HepG2 (cell line): Measurements from ENCODE around the gene TDRD3. TPM values are rescaled to one million over a fixed set of nuclear protein-coding genes. Genes with fewer than 3 reads are reported as not detected.

Experiments
- ELF3 ChIP-seq: IDR thresholded peaks from 2 replicates; pipeline ENCODE4 v1.6.1; 2016; ENCODE audit warnings: missing genetic modification reagents, missing compliant biosample characterization
- HOXA3 ChIP-seq: sonication (generic); formaldehyde crosslinking; IDR thresholded peaks from 2 replicates; pipeline ENCODE4 v1.5.0; 2020; ENCODE audit warnings: missing genetic modification reagents
- MED1 ChIP-seq: sonication (generic); formaldehyde crosslinking; IDR thresholded peaks from 2 replicates; pipeline ENCODE4 v1.4.0; 2020; ENCODE audit warnings: missing genetic modification reagents
- MED13 ChIP-seq: sonication (generic); formaldehyde crosslinking; IDR thresholded peaks from 2 replicates; pipeline ENCODE4 v1.5.0; 2020; ENCODE audit warnings: missing genetic modification reagents
- RXRB ChIP-seq: IDR thresholded peaks from 2 replicates; pipeline ENCODE4 v1.6.1; 2016; ENCODE audit warnings: borderline replicate concordance, missing genetic modification reagents, missing compliant biosample characterization
- SP4 ChIP-seq: sonication (generic); formaldehyde crosslinking; IDR thresholded peaks from 2 replicates; pipeline ENCODE4 v1.8.1; 2023; ENCODE audit warnings: mild to moderate bottlenecking, missing genetic modification reagents
- ZBTB20 ChIP-seq: sonication (generic); formaldehyde crosslinking; IDR thresholded peaks from 2 replicates; pipeline ENCODE4 v1.8.1; 2023; ENCODE audit warnings: missing genetic modification reagents, low read depth, mild to moderate bottlenecking, borderline replicate concordance
- ZMYM2 ChIP-seq: sonication (generic); formaldehyde crosslinking; IDR thresholded peaks from 2 replicates; pipeline ENCODE4 v1.8.0; 2022; ENCODE audit warnings: mild to moderate bottlenecking, missing genetic modification reagents
- ZMYM4 ChIP-seq: sonication (generic); formaldehyde crosslinking; IDR thresholded peaks from 2 replicates; pipeline ENCODE4 v1.8.1; 2023; ENCODE audit warnings: mild to moderate bottlenecking, missing genetic modification reagents
- ZNF292 ChIP-seq: sonication (generic); formaldehyde crosslinking; IDR thresholded peaks from 2 replicates; pipeline ENCODE4 v1.8.1; 2022; ENCODE audit warnings: mild to moderate bottlenecking, low read depth, missing genetic modification reagents, borderline replicate concordance
- ZNF329 ChIP-seq: sonication (generic); formaldehyde crosslinking; IDR thresholded peaks from 2 replicates; pipeline ENCODE4 v1.9.0; 2021; ENCODE audit warnings: low read depth, mild to moderate bottlenecking, missing genetic modification reagents
- ZNF34 ChIP-seq: sonication (generic); formaldehyde crosslinking; IDR thresholded peaks from 2 replicates; pipeline ENCODE4 v1.4.0; 2020; ENCODE audit warnings: mild to moderate bottlenecking, missing genetic modification reagents, borderline replicate concordance
- ZNF383 ChIP-seq: sonication (generic); formaldehyde crosslinking; IDR thresholded peaks from 2 replicates; pipeline ENCODE4 v1.4.0; 2020; ENCODE audit warnings: missing genetic modification reagents, mild to moderate bottlenecking, borderline replicate concordance
- ZNF776 ChIP-seq: sonication (generic); formaldehyde crosslinking; IDR thresholded peaks from 2 replicates; pipeline ENCODE4 v1.4.0; 2020; ENCODE audit warnings: mild to moderate bottlenecking, missing genetic modification reagents
- polyA plus RNA-seq, 8 experiments: library from polyadenylated mRNA; depleted of rRNA in 3 of 8; stranded (reverse) in 7 of 8; unstranded in 1 of 8; fragments of >200 nt; fragmentation: Illumina TruSeq in 4 of 8; extraction: Trizol in 4 of 8; gene quantifications; 2 replicates each; pipeline versions ENCODE4 v1.2.1 to v1.2.3, GENCODE V29; 2011 to 2016; ENCODE audit warnings: low read depth in 4 of 8, missing spikeins in 1 of 8, mixed read lengths in 1 of 8; ENCODE audit not compliant: insufficient read depth in 1 of 8
- total RNA-seq, 5 experiments: library from RNA; depleted of rRNA; stranded (reverse); fragments of >200 nt; fragmentation: Illumina TruSeq; extraction: Trizol; gene quantifications; 2 replicates each; pipeline ENCODE4 v1.2.3, GENCODE V29; 2016; ENCODE audit warnings: low read depth in 1 of 5
- TF ChIP-seq, protein P1 (sequence below): IDR thresholded peaks from 2 replicates; pipeline ENCODE4 v1.4.0; 2020; ENCODE audit warnings: mild to moderate bottlenecking, missing genetic modification reagents
- TF ChIP-seq, protein P2 (sequence below): sonication (generic); formaldehyde crosslinking; IDR thresholded peaks from 2 replicates; pipeline ENCODE4 v1.4.0; 2020; ENCODE audit warnings: mild to moderate bottlenecking, missing genetic modification reagents
- TF ChIP-seq, protein P3 (sequence below), 2 experiments: IDR thresholded peaks; 2 replicates each; pipeline ENCODE4 v1.6.1; 2011 to 2012; ENCODE audit warnings: low read length in 2 of 2, borderline replicate concordance in 1 of 2, low read depth in 1 of 2, mild to moderate bottlenecking in 1 of 2, moderate library complexity in 1 of 2
- TF ChIP-seq, protein P4 (sequence below): sonication (generic); formaldehyde crosslinking; IDR thresholded peaks from 2 replicates; pipeline ENCODE4 v1.8.0; 2022; ENCODE audit warnings: missing genetic modification reagents, low read depth, mild to moderate bottlenecking, borderline replicate concordance

Gene TDRD3
- total and polyA plus RNA-seq, 2 of the 13 experiments (the other 11 are each of a cell fraction or from before 2014, with no cell fraction given) = 4.7 to 11.8 TPM

DNA sequence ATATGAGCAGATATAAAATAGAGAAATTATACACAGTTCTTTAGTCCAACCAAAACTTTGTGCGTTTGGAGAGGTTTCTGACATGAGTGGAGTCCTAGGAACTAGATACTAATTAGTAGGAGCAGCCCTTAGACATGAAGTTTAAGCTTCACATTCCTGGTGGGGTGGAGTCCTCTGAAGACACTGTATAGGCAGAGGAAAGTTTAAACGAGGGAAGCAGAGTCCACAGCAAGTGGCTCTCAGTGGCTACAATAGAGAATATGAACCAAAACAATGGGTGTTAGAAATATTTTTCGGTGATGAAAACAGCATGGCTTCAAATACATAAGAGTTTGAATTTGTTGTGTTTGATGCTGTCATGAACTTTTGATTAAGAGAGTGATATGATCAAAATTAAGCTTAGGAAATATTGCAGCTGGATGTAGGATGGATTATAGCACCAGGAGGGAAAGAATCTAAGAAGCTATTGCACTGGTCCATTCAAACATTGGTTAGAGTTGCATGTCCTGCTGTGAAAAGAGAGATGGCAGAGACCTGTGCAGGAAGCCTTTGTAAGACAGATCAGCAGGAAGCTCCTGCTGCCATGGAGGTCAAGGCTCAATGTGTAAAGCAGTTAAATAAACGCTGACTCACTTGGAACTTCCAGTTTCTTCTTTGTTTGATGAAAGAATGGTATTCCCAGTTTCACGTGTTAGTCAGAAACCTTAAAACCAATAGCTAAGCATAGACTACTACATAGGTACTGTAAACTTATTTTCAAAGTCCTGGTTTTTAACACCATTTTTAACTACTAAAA, 175.2 kb downstream of the TDRD3 start (continued):
- TF ChIP-seq ZNF34 = no peak
- TF ChIP-seq, protein P1, sequence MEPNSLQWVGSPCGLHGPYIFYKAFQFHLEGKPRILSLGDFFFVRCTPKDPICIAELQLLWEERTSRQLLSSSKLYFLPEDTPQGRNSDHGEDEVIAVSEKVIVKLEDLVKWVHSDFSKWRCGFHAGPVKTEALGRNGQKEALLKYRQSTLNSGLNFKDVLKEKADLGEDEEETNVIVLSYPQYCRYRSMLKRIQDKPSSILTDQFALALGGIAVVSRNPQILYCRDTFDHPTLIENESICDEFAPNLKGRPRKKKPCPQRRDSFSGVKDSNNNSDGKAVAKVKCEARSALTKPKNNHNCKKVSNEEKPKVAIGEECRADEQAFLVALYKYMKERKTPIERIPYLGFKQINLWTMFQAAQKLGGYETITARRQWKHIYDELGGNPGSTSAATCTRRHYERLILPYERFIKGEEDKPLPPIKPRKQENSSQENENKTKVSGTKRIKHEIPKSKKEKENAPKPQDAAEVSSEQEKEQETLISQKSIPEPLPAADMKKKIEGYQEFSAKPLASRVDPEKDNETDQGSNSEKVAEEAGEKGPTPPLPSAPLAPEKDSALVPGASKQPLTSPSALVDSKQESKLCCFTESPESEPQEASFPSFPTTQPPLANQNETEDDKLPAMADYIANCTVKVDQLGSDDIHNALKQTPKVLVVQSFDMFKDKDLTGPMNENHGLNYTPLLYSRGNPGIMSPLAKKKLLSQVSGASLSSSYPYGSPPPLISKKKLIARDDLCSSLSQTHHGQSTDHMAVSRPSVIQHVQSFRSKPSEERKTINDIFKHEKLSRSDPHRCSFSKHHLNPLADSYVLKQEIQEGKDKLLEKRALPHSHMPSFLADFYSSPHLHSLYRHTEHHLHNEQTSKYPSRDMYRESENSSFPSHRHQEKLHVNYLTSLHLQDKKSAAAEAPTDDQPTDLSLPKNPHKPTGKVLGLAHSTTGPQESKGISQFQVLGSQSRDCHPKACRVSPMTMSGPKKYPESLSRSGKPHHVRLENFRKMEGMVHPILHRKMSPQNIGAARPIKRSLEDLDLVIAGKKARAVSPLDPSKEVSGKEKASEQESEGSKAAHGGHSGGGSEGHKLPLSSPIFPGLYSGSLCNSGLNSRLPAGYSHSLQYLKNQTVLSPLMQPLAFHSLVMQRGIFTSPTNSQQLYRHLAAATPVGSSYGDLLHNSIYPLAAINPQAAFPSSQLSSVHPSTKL (CRISPR knock-in tag) = peak; percentile 90
- TF ChIP-seq MED13 = no peak
- TF ChIP-seq, protein P2, sequence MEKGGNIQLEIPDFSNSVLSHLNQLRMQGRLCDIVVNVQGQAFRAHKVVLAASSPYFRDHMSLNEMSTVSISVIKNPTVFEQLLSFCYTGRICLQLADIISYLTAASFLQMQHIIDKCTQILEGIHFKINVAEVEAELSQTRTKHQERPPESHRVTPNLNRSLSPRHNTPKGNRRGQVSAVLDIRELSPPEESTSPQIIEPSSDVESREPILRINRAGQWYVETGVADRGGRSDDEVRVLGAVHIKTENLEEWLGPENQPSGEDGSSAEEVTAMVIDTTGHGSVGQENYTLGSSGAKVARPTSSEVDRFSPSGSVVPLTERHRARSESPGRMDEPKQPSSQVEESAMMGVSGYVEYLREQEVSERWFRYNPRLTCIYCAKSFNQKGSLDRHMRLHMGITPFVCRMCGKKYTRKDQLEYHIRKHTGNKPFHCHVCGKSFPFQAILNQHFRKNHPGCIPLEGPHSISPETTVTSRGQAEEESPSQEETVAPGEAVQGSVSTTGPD = no peak
- TF ChIP-seq ZNF292 = 0 out of 2 replicates have a peak, but pooled peaks have one; percentile 23
- peak; percentile 85 for TF ChIP-seq ELF3 (CRISPR knock-in tag)
- no peak for TF ChIP-seq ZBTB20
- TF ChIP-seq ZNF383 (CRISPR knock-in tag) = no peak
- no peak for TF ChIP-seq ZNF329 (CRISPR knock-in tag)
- peak; percentile 32; the same call in 1 of the 2 replicates for TF ChIP-seq MED1 (CRISPR knock-in tag)
- TF ChIP-seq HOXA3 (CRISPR knock-in tag) = no peak
- no peak for TF ChIP-seq ZNF776 (CRISPR knock-in tag)
- TF ChIP-seq ZMYM4 = peak; percentile 38; the same call in 1 of the 2 replicates
- TF ChIP-seq SP4 (CRISPR knock-in tag) = no peak
- TF ChIP-seq, protein P3, sequence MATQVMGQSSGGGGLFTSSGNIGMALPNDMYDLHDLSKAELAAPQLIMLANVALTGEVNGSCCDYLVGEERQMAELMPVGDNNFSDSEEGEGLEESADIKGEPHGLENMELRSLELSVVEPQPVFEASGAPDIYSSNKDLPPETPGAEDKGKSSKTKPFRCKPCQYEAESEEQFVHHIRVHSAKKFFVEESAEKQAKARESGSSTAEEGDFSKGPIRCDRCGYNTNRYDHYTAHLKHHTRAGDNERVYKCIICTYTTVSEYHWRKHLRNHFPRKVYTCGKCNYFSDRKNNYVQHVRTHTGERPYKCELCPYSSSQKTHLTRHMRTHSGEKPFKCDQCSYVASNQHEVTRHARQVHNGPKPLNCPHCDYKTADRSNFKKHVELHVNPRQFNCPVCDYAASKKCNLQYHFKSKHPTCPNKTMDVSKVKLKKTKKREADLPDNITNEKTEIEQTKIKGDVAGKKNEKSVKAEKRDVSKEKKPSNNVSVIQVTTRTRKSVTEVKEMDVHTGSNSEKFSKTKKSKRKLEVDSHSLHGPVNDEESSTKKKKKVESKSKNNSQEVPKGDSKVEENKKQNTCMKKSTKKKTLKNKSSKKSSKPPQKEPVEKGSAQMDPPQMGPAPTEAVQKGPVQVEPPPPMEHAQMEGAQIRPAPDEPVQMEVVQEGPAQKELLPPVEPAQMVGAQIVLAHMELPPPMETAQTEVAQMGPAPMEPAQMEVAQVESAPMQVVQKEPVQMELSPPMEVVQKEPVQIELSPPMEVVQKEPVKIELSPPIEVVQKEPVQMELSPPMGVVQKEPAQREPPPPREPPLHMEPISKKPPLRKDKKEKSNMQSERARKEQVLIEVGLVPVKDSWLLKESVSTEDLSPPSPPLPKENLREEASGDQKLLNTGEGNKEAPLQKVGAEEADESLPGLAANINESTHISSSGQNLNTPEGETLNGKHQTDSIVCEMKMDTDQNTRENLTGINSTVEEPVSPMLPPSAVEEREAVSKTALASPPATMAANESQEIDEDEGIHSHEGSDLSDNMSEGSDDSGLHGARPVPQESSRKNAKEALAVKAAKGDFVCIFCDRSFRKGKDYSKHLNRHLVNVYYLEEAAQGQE (IDR thresholded peaks at IDR 0.05; ENCODE audit: borderline replicate concordance in 1 of 2, low read depth in 1 of 2, low read length in 2 of 2) = no peak
- TF ChIP-seq RXRB (CRISPR knock-in tag) = peak; percentile 66
- TF ChIP-seq ZMYM2 (CRISPR knock-in tag) = no peak
- TF ChIP-seq, protein P4, sequence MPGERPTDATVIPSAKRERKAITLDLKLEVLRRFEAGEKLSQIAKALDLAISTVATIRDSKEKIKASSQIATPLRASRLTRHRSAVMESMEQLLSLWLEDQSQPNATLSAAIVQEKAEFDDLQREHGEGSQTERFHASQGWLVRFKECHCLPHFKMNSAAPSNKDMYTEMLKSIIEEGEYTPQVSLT (CRISPR knock-in tag) = no peak
